GM21576 (cell line): ENCODE results near the gene GGTA1.

Experiments used
- ATAC-seq: cut with Tn5 transposase; IDR thresholded peaks from one replicate; pipeline ENCODE4 v1.9.1; 2021; ENCODE audit warnings: mild to moderate bottlenecking, moderate library complexity; ENCODE audit not compliant: unreplicated experiment

The GGTA1 gene

DNA sequence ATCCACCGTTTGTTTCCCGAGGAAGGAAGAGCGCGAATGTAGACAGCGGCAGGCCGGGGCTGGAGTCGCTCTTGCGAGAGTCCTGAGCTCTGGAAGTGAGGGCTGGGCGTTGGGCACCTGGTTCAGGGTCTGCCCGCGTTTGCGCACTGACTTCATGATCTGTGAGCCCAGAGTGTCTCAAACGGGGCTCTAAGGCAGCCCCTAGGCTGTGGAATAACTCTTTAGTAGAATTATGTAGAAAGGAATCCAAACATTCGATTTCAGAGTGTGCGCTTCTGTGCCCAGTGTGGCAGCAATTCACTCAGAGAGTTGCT lies 478 bp upstream of the GGTA1 start:
- ATAC-seq = no peak

DNA sequence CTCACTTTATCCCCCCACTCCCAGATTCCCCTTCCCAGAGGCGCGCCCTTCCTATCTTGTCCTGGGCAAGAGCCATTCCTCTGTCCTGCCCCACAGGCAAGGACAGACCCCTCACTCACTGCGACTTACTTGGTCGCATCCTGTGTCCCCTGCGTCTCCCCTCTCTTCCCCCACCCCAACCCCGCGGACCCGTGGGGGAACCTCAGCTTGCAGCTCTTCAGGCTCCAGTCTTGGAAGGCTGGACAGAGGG lies 542 bp downstream of the GGTA1 start:
- ATAC-seq = no peak

GRCh38 chr9:121498487-121499176 lies 1.0 kb downstream of the GGTA1 start:
- no peak for ATAC-seq

DNA sequence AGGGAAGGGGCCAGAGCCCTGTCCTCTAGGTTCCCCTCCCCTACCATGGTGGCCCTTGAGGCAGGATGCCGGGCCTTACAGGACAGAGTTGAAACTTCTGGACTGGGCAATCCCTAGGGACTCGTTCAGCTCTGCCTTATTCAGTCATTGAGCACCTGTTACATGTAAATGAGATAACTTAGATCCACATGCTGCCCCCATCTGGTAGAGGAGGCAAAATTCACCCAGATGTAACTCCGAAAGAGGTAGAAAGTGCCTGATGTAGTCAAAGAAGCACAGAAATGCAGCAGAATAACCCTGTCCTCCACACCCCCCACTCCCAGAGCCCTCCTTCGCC lies 1.5 kb downstream of the GGTA1 start:
- ATAC-seq = no peak

GRCh38 chr9:121495976-121496375 lies 3.7 kb downstream of the GGTA1 start:
- no peak for ATAC-seq

GRCh38 chr9:121494192-121494591 lies 5.5 kb downstream of the GGTA1 start:
- no peak for ATAC-seq

- no peak for ATAC-seq
These were observed 8.5 kb downstream of the GGTA1 start for GRCh38 chr9:121491111-121491510.

- no peak for ATAC-seq
These were observed 10.3 kb downstream of the GGTA1 start for GRCh38 chr9:121489344-121489743.

- no peak for ATAC-seq
These were observed 13.6 kb downstream of the GGTA1 start for GRCh38 chr9:121486043-121486442.

DNA sequence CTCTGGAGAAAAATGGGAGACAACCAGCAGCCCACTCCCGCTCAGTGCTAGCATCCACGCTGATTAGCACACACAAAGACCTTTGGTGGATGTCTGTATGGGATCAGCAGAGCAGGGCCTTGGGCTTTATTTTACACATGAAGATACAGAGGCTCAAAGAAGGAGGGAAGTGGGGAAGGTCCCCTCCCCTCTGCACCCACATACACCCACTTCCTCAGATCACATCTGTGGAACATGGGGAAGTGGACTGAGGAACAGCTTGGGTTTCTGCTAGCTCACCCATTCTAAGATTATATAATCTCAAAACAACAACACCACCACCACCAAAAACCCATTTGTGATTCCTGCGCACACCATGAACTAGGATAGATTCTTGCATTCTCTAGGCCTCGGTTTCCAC lies 14.0 kb downstream of the GGTA1 start:
- no peak for ATAC-seq

- ATAC-seq = no peak
These were observed 14.8 kb downstream of the GGTA1 start for GRCh38 chr9:121484651-121485446.

DNA sequence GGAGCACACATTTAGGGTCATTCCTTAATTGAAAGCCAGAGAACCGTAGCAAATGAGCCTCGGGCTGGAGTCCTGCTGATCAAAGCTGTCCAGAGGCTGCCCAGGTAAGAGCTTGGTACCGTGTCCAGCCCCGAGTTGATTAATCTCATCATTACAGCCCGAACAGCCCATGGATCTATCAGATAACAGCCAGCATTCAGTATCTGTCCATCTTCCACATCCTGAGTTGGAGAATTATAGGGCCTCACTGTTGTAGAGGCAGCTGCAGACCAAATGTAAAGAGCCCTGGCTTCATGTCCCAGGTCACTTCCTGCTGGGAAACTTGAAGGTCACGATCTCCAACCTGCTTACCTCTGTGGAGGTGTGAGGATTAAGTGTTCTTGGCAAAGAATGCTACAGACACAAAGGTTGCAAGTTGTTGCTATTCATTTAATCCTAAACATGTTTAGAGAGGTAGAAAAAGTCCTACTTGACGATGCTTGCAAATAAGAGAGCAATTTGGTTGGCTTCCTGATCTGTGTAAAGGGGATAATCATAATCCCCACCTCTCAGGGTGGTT lies 16.1 kb downstream of the GGTA1 start:
- no peak for ATAC-seq

DNA sequence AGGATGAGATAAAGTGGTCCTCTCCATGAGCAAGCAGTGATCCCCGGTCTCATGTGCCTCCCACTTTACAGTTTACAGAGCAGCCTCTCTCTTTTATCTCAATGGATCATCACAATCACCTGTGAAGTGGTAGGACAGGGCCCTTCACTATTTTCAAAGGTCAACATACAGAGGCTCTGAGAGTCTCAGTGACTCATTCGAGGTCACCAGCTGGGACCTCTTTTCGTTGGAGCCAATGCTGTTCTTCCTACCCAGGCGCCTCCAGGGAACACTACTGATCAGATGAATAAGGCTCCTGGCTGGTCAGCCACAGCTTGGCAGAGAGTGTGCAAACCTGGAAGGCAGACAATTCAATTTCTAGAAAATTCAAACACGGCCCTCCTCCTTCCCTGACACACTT lies 16.6 kb downstream of the GGTA1 start:
- ATAC-seq = no peak

- no peak for ATAC-seq
These were observed 20.6 kb downstream of the GGTA1 start for GRCh38 chr9:121478816-121479676.

GRCh38 chr9:121476156-121476555 lies 23.5 kb downstream of the GGTA1 start:
- ATAC-seq = no peak

- no peak for ATAC-seq
These were observed 25.3 kb downstream of the GGTA1 start for GRCh38 chr9:121474231-121474947.

GRCh38 chr9:121473229-121473628 lies 26.4 kb downstream of the GGTA1 start:
- ATAC-seq = no peak

DNA sequence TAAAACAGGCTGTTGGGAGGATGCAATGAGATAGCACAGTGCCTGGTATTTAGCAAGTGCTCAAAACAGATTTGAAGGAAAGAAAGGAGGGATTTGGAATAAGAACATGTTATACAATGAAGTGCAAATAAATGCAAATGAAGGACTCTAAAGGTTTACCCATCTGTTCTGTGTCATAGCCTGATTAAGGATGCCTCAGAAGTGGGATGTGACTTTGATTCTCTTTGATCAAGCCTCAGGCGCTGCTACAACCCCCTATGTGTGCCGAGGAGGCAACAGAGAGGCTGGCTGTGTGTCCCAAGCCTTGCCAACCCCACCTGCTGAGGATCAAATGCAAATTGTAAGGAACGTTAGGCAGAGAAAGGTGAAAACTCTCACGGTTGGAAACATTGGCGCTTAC lies 27.2 kb downstream of the GGTA1 start:
- no peak for ATAC-seq

DNA sequence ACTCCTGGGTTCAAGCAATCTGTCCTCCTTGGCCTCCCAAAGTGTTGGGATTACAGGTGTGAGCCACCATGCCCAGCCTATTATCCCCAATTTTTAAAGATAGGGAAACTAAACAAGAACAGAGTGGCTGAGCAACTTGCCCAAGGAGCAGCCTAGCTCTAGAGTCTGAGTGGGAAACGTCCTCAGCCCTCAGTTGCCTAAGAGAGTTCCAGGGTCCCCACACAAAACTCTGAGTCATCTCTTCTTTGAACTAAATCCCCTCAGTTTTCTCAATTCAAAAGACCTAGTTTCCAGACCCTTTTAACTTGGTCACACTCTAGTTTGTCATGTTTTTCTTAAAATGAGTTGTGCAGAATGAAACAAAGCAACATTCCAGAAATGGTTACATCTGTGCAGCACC lies 33.5 kb downstream of the GGTA1 start:
- ATAC-seq = no peak

DNA sequence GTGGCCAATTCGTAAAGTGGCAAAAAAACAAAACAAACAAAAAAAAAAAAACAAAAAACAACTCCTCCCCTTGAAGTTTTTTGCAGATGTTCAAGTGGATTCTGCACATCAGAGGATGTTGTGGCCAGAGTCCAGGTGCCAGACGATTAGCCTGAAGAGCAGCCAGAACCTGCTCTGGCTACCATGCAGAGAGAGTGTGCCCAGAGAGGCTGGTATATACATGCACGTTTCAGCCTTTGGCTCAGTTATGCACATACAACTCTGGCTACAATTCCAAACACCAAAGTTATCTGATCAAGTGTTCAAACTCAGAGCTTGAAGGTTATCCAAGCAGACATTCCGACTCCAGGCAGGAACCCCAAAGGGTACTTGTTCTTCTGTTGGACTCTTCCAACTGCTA lies 34.7 kb downstream of the GGTA1 start:
- no peak for ATAC-seq
